DOHH2 (cell line): ENCODE data around the gene TMEM252.

Source experiments
- H3F3A ChIP-seq: fragments of 200-600 bp; sonication (generic), shearing (Covaris generic); 2 replicates; pipeline ENCODE4 v1.6.0; 2016; ENCODE audit warnings: antibody characterized with exemption, mild to moderate bottlenecking; ENCODE audit not compliant: control insufficient read depth, insufficient read depth
- H3K27ac ChIP-seq: fragments of 200-600 bp; sonication (generic); 2 replicates; pipeline ENCODE4 v1.5.1; 2014; ENCODE audit warnings: low read depth, mild to moderate bottlenecking, low read length, moderate library complexity
- H3K27me3 ChIP-seq: fragments of 200-600 bp; sonication (generic); 2 replicates; pipeline ENCODE4 v1.6.1; 2014; ENCODE audit warnings: mild to moderate bottlenecking, low read length, mixed read lengths; ENCODE audit not compliant: control insufficient read depth
- H3K36me3 ChIP-seq: fragments of 200-600 bp; sonication (generic); 2 replicates; pipeline ENCODE4 v1.6.1; 2014; ENCODE audit warnings: mild to moderate bottlenecking, low read length, moderate library complexity, mixed read lengths; ENCODE audit not compliant: control insufficient read depth
- H3K4me1 ChIP-seq: fragments of 200-600 bp; sonication (generic); 2 replicates; pipeline ENCODE4 v1.6.1; 2014; ENCODE audit warnings: mild to moderate bottlenecking, low read length, mixed read lengths; ENCODE audit not compliant: control insufficient read depth
- H3K4me2 ChIP-seq: fragments of 200-600 bp; sonication (generic); 2 replicates; pipeline ENCODE4 v1.6.0; 2014; ENCODE audit warnings: mild to moderate bottlenecking, low read length, moderate library complexity
- H3K4me3 ChIP-seq: fragments of 200-600 bp; sonication (generic); 2 replicates; pipeline ENCODE4 v1.5.1; 2014; ENCODE audit warnings: mild to moderate bottlenecking, low read length, mixed read lengths
- H3K79me2 ChIP-seq: fragments of 200-600 bp; sonication (generic); 2 replicates; pipeline ENCODE4 v1.6.1; 2014; ENCODE audit warnings: mild to moderate bottlenecking, low read length, mixed read lengths; ENCODE audit not compliant: control insufficient read depth
- H3K9me2 ChIP-seq: fragments of 200-600 bp; sonication (generic); replicated peaks from 2 replicates; pipeline ENCODE4 v1.6.1; 2014; ENCODE audit warnings: mild to moderate bottlenecking, low read length, mixed read lengths; ENCODE audit not compliant: control insufficient read depth
- H3K9me3 ChIP-seq: fragments of 200-600 bp; sonication (generic); 2 replicates; pipeline ENCODE4 v1.6.1; 2014; ENCODE audit warnings: antibody characterized with exemption, low read length, mixed read lengths; ENCODE audit not compliant: control insufficient read depth, insufficient read depth
- H4K20me1 ChIP-seq: fragments of 200-600 bp; sonication (generic); 2 replicates; pipeline ENCODE4 v1.6.0; 2014; ENCODE audit warnings: low read depth, mild to moderate bottlenecking, antibody characterized with exemption, low read length, moderate library complexity; ENCODE audit not compliant: control insufficient read depth, insufficient read depth
- EZH2phosphoT487 ChIP-seq: fragments of 200-600 bp; sonication (generic); IDR thresholded peaks from 2 replicates; pipeline ENCODE4 v1.6.1; 2017; ENCODE audit warnings: borderline replicate concordance, mild to moderate bottlenecking, antibody characterized with exemption, low read length, moderate library complexity, mixed read lengths
- TF ChIP-seq, protein P1 (sequence below): fragments of 200-600 bp; sonication (generic); IDR thresholded peaks from one replicate; pipeline ENCODE4 v1.5.1; 2014; ENCODE audit warnings: antibody characterized with exemption, mild to moderate bottlenecking, low read depth, low read length; ENCODE audit not compliant: poor library complexity, severe bottlenecking

Gene TMEM252

GRCh38 chr9:68552700-68553476 lies 12.2 kb upstream of the TMEM252 start:
- Histone ChIP-seq H3K9me3 (no peaks in the 10 kb centered on the region), H3K4me3 (no peak overlapping the region), H3K79me2 (no peaks in the 10 kb centered on the region), H3K27ac (no peak overlapping the region), H3K4me2 (no peak overlapping the region), H3K4me1 (no peaks in the 10 kb centered on the region; the same call in 1 of the 2 replicates), H3K36me3 (no peaks in the 10 kb centered on the region), H3K9me2 (no peaks in the 10 kb centered on the region), H3F3A (no peaks in the 10 kb centered on the region), H3K27me3 (no peaks in the 10 kb centered on the region), H4K20me1 (no peaks in the 10 kb centered on the region)
- no peak for TF ChIP-seq EZH2phosphoT487
- TF ChIP-seq, protein P1, sequence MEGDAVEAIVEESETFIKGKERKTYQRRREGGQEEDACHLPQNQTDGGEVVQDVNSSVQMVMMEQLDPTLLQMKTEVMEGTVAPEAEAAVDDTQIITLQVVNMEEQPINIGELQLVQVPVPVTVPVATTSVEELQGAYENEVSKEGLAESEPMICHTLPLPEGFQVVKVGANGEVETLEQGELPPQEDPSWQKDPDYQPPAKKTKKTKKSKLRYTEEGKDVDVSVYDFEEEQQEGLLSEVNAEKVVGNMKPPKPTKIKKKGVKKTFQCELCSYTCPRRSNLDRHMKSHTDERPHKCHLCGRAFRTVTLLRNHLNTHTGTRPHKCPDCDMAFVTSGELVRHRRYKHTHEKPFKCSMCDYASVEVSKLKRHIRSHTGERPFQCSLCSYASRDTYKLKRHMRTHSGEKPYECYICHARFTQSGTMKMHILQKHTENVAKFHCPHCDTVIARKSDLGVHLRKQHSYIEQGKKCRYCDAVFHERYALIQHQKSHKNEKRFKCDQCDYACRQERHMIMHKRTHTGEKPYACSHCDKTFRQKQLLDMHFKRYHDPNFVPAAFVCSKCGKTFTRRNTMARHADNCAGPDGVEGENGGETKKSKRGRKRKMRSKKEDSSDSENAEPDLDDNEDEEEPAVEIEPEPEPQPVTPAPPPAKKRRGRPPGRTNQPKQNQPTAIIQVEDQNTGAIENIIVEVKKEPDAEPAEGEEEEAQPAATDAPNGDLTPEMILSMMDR = no peak

DNA sequence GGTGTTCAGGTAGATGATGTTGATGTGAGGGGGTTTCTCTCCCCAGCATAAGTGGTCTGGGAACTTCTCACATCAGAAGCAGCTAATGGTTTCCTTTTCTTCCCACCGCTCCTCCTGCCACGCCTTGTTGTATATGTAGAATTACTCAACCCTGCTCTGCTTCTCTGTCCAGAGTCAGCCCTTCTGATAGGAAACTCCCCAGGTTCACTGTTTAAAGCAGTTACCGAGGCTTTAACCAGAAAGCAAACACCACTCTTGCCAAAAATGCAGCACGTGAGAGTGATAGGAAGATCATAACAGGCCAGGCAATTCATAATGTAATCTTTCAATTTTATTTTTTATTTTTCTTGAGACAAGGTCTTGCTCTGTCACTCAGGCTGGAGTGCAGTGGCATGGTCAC lies 10.5 kb upstream of the TMEM252 start:
- H3K9me2 ChIP-seq = no peaks in the 10 kb centered on the region
- no peak overlapping the region for H3K27ac ChIP-seq
- H4K20me1 ChIP-seq = no peaks in the 10 kb centered on the region
- no peaks in the 10 kb centered on the region for H3K36me3 ChIP-seq
- no peak overlapping the region for H3K4me3 ChIP-seq
- no peaks in the 10 kb centered on the region for H3K79me2 ChIP-seq
- no peaks in the 10 kb centered on the region for H3K27me3 ChIP-seq
- H3K4me1 ChIP-seq = peaks cover 16% of the 10 kb centered on the region
- H3F3A ChIP-seq = no peaks in the 10 kb centered on the region
- H3K9me3 ChIP-seq = no peaks in the 10 kb centered on the region
- TF ChIP-seq, protein P1 = no peak
- TF ChIP-seq EZH2phosphoT487 = no peak
- H3K4me2 ChIP-seq = no peak overlapping the region

DNA sequence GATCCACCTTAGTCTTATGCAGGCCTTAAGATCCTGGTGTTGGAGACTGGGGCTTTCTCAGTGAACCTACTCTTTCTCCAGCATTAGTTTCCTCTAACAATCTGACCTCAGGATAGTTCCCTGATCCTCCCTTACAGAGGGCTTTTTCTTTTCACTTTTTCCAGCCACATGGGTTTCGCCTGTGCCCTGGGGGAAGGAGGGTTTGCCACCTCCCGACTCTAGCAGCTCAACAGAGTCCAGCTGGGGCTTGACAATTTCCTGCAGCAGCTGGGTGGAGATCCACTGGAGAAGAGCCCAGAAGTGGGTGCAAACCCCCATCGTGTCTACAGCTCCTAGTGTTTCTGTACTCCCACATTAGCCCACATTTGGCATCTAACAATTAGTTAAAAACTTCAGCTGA lies 7.6 kb upstream of the TMEM252 start:
- Histone ChIP-seq H3K79me2 (no peaks in the 10 kb centered on the region), H3K27me3 (0 out of 2 replicates have a peak, but pooled peaks cover 3% of the 10 kb centered on the region), H3K9me2 (no peaks in the 10 kb centered on the region), H3K9me3 (no peaks in the 10 kb centered on the region), H3K4me1 (peaks cover 22% of the 10 kb centered on the region), H3K4me2 (no peak overlapping the region), H3F3A (no peaks in the 10 kb centered on the region), H4K20me1 (no peaks in the 10 kb centered on the region), H3K4me3 (no peak overlapping the region), H3K36me3 (no peaks in the 10 kb centered on the region), H3K27ac (no peak overlapping the region)
- no peak for TF ChIP-seq EZH2phosphoT487
- TF ChIP-seq, protein P1 = no peak
